GM12878 (cell line): ENCODE results near the gene VARS2. TPM values are rescaled to one million over a fixed set of nuclear protein-coding genes. Genes with fewer than 3 reads are reported as not detected.

Source experiments
- ATAC-seq: fragments of 200-7000 bp; cut with Tn5 transposase; 3 replicates; pipeline ENCODE4 v1.9.1; 2020; ENCODE audit warnings: mild to moderate bottlenecking, moderate library complexity
- BruUV-seq: library from RNA; stranded (reverse); fragments of 400-500 nt; replicated peaks from 2 replicates; lab custom pipeline; 2021; lab: Mats Ljungman, UMichigan
- CTCF ChIA-PET: fragments of 300-600 bp; sonication (Branson Sonifier 250); formaldehyde crosslinking; extraction: SDS; loops from one replicate; lab custom pipeline; 2021; ENCODE audit warnings: inconsistent platforms; lab: Yijun Ruan, JAX
- POLR2A ChIA-PET: fragments of 350-600 bp; formaldehyde crosslinking; extraction: SDS; loops from one replicate; lab custom pipeline; 2021; ENCODE audit warnings: inconsistent platforms; lab: Charles Lee
- RAD21 ChIA-PET: fragments of 300-600 bp; sonication (Branson Sonifier 250); formaldehyde crosslinking; loops from one replicate; lab custom pipeline; 2023; ENCODE audit warnings: antibody characterized with exemption; ENCODE audit not compliant: unreplicated experiment; lab: Charles Lee
- SMC1A ChIA-PET: fragments of 300-600 bp; sonication (Branson Sonifier 250); formaldehyde crosslinking; loops from one replicate; lab custom pipeline; 2023; ENCODE audit not compliant: unreplicated experiment, uncharacterized antibody; lab: Charles Lee
- DNase-seq: peaks from one replicate; pipeline ENCODE4 v3.0.0-alpha.2; 2011; ENCODE audit warnings: low read depth, low spot score
- FAIRE-seq: peaks from 3 replicates; lab custom pipeline; 2011; peaks lifted over from hg19 to GRCh38; lab: Jason Lieb, UNC
- H2AFZ ChIP-seq: 2 replicates; pipeline ENCODE4 v1.6.0; 2011; ENCODE audit warnings: low read depth, low read length, control low read depth; ENCODE audit not compliant: control insufficient read depth
- H3K27ac ChIP-seq: 2 replicates; pipeline ENCODE4 v1.5.1; 2011; ENCODE audit warnings: control low read depth; ENCODE audit not compliant: control insufficient read depth, insufficient read depth
- H3K27me3 ChIP-seq, 2 experiments: replicated peaks in 1 of 2; 2 replicates each; pipeline versions ENCODE4 v1.6.0 to v1.6.1; 2011; ENCODE audit warnings: low read length in 1 of 2; ENCODE audit not compliant: control insufficient read depth in 2 of 2, insufficient read depth in 2 of 2
- H3K36me3 ChIP-seq, 2 experiments: 2 replicates each; pipeline ENCODE4 v1.5.1; 2011; ENCODE audit warnings: low read length in 1 of 2; ENCODE audit not compliant: control insufficient read depth in 2 of 2, insufficient read depth in 2 of 2
- H3K4me1 ChIP-seq: 2 replicates; pipeline ENCODE4 v1.6.1; 2011; ENCODE audit warnings: mild to moderate bottlenecking, low read length, moderate library complexity, mixed read lengths; ENCODE audit not compliant: control insufficient read depth, insufficient read depth
- H3K4me2 ChIP-seq: 2 replicates; pipeline ENCODE4 v1.6.0; 2011; ENCODE audit warnings: control low read depth; ENCODE audit not compliant: control insufficient read depth, insufficient read depth
- H3K4me3 ChIP-seq: fragments of 200-600 bp; sonication (generic); 2 replicates; pipeline ENCODE4 v1.5.1; 2016
- H3K79me2 ChIP-seq: 2 replicates; pipeline ENCODE4 v1.6.0; 2011; ENCODE audit warnings: low read length; ENCODE audit not compliant: control insufficient read depth, insufficient read depth
- H3K9ac ChIP-seq: 2 replicates; pipeline ENCODE4 v1.8.0; 2011; ENCODE audit warnings: low read length, control low read depth, mixed read lengths; ENCODE audit not compliant: control insufficient read depth, insufficient read depth
- H3K9me3 ChIP-seq: replicated peaks from 3 replicates; pipeline ENCODE4 v1.5.1; 2011; ENCODE audit warnings: mild to moderate bottlenecking, low read length; ENCODE audit not compliant: control insufficient read depth, insufficient read depth
- H4K20me1 ChIP-seq: 2 replicates; pipeline ENCODE4 v1.6.0; 2011; ENCODE audit not compliant: control insufficient read depth, insufficient read depth
- ATF3 ChIP-seq: IDR thresholded peaks from 2 replicates; pipeline ENCODE4 v1.6.1; 2011; ENCODE audit warnings: low read depth, mild to moderate bottlenecking, low read length, moderate library complexity, borderline replicate concordance; ENCODE audit errors: extremely low read depth
- MLLT1 ChIP-seq: fragments of 450-650 bp; IDR thresholded peaks from 2 replicates; pipeline ENCODE4 v1.6.1; 2016; ENCODE audit warnings: mild to moderate bottlenecking
- SUZ12 ChIP-seq: fragments of 200-600 bp; sonication (generic); IDR thresholded peaks from one replicate; pipeline ENCODE4 v1.6.1; 2018; ENCODE audit warnings: antibody characterized with exemption, mild to moderate bottlenecking; ENCODE audit not compliant: unreplicated experiment
- TAF1 ChIP-seq: IDR thresholded peaks from 2 replicates; pipeline ENCODE4 v1.6.1; 2011; ENCODE audit warnings: mild to moderate bottlenecking, low read depth, low read length, borderline replicate concordance
- TBL1XR1 ChIP-seq: IDR thresholded peaks from 2 replicates; pipeline ENCODE4 v1.6.1; 2012; ENCODE audit warnings: low read depth, low read length, improper control_type of control experiment
- ZSCAN29 ChIP-seq: fragments of 450-650 bp; IDR thresholded peaks from 2 replicates; pipeline ENCODE4 v1.6.1; 2017; ENCODE audit warnings: mild to moderate bottlenecking, moderate library complexity
- WGBS: methylation state at CpG from one replicate; pipeline ENCODE4 v1.1.6; 2016; ENCODE audit warnings: low lambda C conversion rate; ENCODE audit not compliant: insufficient replicate concordance, insufficient coverage; ENCODE audit errors: missing lambda C conversion rate; 5-methylcytosine and 5-hydroxymethylcytosine counted together
- in situ Hi-C: fragments of 300-500 bp; cut with MboI; formaldehyde crosslinking; loops from 9 replicates; pipeline ENCODE4 v1.14.3; 2018; ENCODE audit warnings: mixed read lengths
- intact Hi-C: fragments of 100-400 bp; cut with micrococcal nuclease; formaldehyde crosslinking; loops from one replicate; pipeline ENCODE4 v1.14.2; 2022; ENCODE audit not compliant: unreplicated experiment
- polyA plus RNA-seq, 11 experiments: library from polyadenylated mRNA; depleted of rRNA in 4 of 11; unstranded in 6 of 11; stranded (reverse) in 5 of 11; fragments of >200 nt; fragmentation: Nextera tagmentation in 4 of 11; fragmentation: Illumina TruSeq in 1 of 11; extraction: Ambion mirVana in 4 of 11; extraction: Trizol in 1 of 11; gene quantifications; 1 replicate in 1 of 11; 2 replicates in 10 of 11; pipeline versions ENCODE4 v1.2.1 to v1.2.3, GENCODE V29; 2011 to 2016; ENCODE audit warnings: inconsistent platforms in 2 of 11, missing spikeins in 2 of 11, low read depth in 1 of 11
- total RNA-seq, 4 experiments: library from RNA; depleted of rRNA in 3 of 4; stranded (reverse); fragments of >200 nt in 3 of 4; fragmentation: Illumina TruSeq in 1 of 4; extraction: Trizol in 1 of 4; gene quantifications; 2 replicates each; pipeline versions ENCODE4 v1.2.1 to v1.2.3, GENCODE V29; 2013 to 2021
- TF ChIP-seq, protein P1 (sequence below): fragments of 450-650 bp; IDR thresholded peaks from 2 replicates; pipeline ENCODE4 v1.6.1; 2017; ENCODE audit warnings: antibody characterized with exemption, mild to moderate bottlenecking, moderate library complexity

Gene VARS2
- total and polyA plus RNA-seq, 10 of the 15 experiments (the other 5 are each of a cell fraction or from before 2014, with no cell fraction given): 3.8 to 70.7 (median 49.1) TPM

GRCh38 chr6:30882204-30882758 lies 31.8 kb upstream of the VARS2 start:
- Histone ChIP-seq H3K27me3 (no peaks in the 10 kb centered on the region), H4K20me1 (no peaks in the 10 kb centered on the region), H3K27ac (peak overlapping the region; percentile 45; the same call in 1 of the 2 replicates), H3K4me3 (no peak overlapping the region), H2AFZ (no peak overlapping the region; the same call in 1 of the 2 replicates), H3K9ac (no peak overlapping the region), H3K4me1 (peaks cover 41% of the 10 kb centered on the region), H3K4me2 (no peak overlapping the region), H3K36me3 (no peaks in the 10 kb centered on the region), H3K9me3 (no peaks in the 10 kb centered on the region), H3K79me2 (peaks cover 10% of the 10 kb centered on the region)
- FAIRE-seq (no peak), DNase-seq (no peak), ATAC-seq (no peak)
- no TSS peak for BruUV-seq
- SMC1A ChIA-PET: interaction anchor here (0.6 to 4.9 kb wide), 16 partner anchors 15 to 205 kb away, joined by 3 to 40 read pairs (median 4); partner anchors contain the start of genes GTF2H4 and VARS2
- in situ Hi-C loops: no loop called here
- WGBS: 49% methylated on average over 7 of the region's 8 CpGs
- POLR2A ChIA-PET: interaction anchor here (0.6 to 5.8 kb wide), 11 partner anchors 25 to 390 kb away, joined by 3 to 50 read pairs (median 3); partner anchors contain the start of genes DHX16, GTF2H4, TCF19 and VARS2
- CTCF ChIA-PET: interaction anchor here (0.6 to 6.7 kb wide), 13 partner anchors 21 to 210 kb away, joined by 3 to 71 read pairs (median 8); partner anchors contain the start of genes DHX16 and VARS2
- RAD21 ChIA-PET: interaction anchor here (0.8 to 10.7 kb wide), 18 partner anchors 19 to 315 kb away, joined by 3 to 144 read pairs (median 5); partner anchors contain the start of genes GTF2H4, IER3, MDC1 and VARS2
- no peak for TF ChIP-seq MLLT1
- TF ChIP-seq TBL1XR1: no peak
- TF ChIP-seq SUZ12: no peak
- TF ChIP-seq ZSCAN29: no peak
- no peak for TF ChIP-seq ATF3
- TF ChIP-seq, protein P1, sequence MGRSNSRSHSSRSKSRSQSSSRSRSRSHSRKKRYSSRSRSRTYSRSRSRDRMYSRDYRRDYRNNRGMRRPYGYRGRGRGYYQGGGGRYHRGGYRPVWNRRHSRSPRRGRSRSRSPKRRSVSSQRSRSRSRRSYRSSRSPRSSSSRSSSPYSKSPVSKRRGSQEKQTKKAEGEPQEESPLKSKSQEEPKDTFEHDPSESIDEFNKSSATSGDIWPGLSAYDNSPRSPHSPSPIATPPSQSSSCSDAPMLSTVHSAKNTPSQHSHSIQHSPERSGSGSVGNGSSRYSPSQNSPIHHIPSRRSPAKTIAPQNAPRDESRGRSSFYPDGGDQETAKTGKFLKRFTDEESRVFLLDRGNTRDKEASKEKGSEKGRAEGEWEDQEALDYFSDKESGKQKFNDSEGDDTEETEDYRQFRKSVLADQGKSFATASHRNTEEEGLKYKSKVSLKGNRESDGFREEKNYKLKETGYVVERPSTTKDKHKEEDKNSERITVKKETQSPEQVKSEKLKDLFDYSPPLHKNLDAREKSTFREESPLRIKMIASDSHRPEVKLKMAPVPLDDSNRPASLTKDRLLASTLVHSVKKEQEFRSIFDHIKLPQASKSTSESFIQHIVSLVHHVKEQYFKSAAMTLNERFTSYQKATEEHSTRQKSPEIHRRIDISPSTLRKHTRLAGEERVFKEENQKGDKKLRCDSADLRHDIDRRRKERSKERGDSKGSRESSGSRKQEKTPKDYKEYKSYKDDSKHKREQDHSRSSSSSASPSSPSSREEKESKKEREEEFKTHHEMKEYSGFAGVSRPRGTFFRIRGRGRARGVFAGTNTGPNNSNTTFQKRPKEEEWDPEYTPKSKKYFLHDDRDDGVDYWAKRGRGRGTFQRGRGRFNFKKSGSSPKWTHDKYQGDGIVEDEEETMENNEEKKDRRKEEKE: no peak
- no peak for TF ChIP-seq TAF1
- TF ChIP-seq, all 136 proteins: peak for 0
- intact Hi-C loops: loop anchor here (2.0 kb wide), 2 partner anchors 19 to 27 kb away; partner anchors contain the start of gene GTF2H4
